DMS153 treated with DMSO at 0.1 percent for 48 hours (cell line): ENCODE data around the gene WRNIP1.
A peak's percentile ranks its signal among the peaks of the same experiment; 100 is the strongest.

ENCODE experiments used
- DNase-seq: peaks from one replicate; lab custom pipeline; 2025; ENCODE audit not compliant: unreplicated experiment; lab: John Stamatoyannopoulos, UW

Gene WRNIP1

DNA sequence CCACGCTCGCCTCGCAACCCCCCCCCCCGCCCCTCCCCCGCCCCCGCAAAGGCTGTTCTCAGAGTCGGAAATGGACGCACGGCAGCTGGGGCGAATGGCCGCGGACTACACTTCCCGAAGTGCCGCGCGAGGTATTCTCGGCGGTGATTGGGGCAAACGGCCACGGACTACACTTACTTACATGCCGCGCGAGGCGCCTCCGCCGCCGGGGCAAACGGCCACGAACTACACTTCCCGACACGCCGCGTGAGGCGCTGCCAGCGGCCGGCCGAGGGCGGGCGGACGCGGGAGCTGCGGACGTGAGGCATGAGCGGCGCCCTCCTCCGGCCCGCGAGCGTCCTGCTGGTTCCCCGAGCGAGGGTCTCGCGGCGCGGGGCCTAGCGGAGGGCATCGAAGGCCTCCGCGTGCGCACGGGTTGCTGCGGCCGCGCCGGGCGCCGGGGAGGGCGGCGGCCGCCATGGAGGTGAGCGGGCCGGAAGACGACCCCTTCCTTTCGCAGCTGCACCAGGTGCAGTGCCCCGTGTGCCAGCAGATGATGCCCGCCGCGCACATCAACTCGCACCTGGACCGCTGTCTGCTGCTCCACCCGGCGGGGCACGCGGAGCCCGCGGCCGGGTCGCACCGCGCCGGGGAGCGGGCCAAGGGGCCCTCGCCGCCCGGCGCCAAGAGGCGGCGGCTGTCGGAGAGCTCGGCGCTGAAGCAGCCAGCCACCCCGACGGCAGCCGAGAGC is at the start of gene WRNIP1:
Gene WRNIP1 (plus strand): TSS at position 228 of the 730 bp plus-strand sequence. CDS start 230 bp downstream, at position 458.
- peak; percentile 75 for DNase-seq

DNA sequence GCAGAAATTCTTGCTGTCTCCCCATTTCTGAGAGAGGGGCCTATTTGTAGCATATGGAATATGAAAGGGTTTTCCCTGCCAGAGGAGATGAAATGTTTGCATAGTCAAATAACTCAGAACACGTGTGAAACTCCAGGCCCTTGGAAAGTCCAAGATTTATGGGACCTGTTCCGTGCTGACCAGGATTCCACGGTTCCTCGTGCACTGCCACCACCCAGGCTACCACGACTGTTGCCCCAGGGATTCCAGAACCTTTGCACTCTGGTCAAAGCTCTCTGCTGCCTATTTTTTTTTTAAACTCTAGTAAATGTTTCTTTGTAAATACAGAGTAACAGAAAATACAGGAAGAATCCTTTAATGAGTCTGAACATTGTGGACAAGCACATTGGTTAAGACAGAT is 49.5 kb upstream of the WRNIP1 start:
- no peak for DNase-seq

DNA sequence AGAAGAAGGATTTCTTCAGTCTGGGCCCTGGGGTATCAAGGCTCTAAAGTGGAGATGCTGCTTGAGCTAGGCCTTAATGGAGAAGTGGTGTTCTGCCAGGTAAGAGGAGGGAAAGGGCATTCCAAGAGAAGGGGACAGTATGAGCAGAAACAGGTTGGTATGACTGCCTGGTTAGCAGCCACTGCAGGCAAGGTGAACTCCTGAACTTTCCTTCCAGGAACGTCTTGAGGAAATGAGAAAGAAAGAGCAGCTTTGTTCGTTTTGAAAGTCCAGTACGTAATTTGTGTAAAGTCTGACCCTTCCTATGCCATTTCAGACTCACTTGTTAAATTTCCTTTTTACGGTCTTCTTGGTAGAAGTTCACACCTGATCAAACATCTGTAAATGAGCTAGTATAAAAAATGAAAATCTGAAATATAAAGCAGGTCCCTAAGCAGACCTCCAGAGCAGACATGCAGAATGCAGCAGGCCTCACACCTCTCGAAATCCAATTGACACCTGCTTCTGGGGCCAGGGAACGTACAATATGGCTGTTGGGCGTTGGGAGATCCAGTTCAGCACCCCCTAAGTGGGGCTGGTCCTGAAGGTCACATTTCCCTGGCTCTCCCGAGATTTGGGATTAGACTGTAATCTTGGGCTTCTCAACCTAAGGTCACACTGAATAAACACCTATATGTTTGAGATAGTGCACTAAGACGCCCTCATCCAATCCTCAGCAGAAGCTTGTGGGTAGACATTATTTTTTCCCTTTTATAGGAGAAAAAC is 48.1 kb upstream of the WRNIP1 start:
- DNase-seq: no peak

DNA sequence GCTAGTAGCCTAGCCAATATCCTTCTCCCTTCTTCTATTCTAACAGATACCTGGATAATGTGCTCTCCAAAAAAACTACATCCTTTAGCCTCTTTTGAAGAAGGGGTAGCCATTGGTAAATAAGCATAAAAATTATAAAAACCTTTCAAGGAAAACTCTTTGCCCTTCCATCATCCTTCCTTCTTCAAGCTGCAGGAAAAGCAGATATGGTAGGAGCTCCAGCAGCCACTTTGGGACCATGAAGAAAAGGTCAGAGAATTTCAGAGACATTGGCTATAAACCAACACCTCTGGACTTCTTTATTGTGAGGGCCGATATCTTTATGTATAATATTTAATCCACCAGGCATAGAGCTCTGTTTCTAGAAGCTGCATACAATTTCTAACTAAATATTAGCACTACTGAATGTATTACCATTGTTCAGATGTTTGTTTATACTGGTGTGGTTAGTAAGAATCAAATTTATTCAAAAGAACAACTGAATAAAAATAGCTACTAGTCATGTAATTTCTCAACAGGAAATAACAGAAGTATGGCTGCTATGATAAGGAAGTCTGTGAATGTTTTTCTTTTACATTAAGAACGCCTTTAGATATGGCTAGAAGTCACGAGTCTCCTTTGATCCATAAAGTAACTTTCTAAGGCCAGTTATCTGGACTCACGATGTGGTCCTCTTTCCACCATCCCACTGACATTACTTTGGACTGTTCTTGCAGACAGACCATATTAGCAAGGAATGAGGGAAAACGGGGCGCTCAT is 46.7 kb upstream of the WRNIP1 start:
- DNase-seq: no peak

DNA sequence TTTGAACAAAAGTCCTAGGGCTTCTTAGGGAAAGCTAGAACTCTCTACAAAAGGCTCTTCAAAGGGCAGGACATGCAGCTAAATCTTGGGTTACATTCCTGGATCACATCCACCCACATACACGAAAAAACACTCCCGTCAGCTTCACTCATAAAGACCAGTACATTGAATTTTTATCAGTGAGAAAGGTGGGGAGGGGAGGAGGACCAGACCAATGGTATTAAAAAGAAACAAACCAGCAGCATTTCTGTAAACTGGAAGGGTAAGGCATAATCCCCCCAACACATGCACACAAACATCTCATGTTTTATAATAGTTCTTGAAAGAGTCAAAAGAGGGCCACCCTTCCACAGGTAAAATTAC is 46.1 kb upstream of the WRNIP1 start:
- no peak for DNase-seq

DNA sequence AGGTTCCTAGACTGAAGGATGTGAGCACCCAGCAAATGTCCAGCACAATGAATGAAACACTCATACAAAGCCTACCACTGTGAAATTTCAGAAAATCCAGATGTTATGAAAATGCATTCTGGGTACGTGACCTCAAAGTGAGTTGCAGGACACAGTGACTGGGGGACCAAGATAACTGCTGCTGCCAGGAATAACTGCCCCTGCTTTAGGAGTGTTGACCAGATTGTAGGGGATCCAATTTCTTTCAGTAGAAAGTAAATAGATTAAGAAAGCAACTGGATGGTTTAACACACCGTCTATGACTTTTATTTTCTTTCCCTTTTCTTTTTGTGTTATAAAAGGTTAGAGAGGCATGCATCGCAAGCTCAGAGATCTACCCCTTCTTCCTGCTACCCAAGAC is 44.0 kb upstream of the WRNIP1 start:
- no peak for DNase-seq

DNA sequence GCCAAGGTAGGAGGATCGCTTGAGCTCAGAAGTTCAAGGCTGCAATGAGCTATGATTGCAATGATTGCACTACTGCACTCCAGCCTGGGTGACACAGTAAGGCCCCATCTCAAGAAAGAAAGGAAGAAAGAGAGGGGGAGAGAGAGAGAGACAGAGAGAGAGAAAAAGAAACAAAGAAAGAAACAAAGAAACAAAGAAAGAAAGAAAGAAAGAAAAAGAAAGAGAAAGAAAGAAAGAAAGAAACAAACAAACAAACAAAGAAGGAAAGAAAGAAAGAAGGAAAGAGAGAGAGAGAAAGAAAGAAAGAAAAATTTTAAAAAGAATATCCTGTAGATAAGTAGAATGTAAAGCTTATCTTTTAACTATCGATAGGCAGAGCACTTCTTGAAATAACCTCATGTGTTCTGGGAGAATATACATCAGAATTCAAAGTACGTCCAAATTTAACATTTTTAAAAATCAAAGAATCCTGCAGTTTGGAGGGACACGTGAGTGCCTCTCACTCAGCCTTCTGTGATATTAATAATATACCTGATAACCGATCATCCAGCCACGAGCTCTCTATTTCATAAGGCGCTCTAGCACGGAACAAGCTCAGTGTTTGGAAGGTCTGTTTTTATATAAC is 39.7 kb upstream of the WRNIP1 start:
- no peak for DNase-seq

DNA sequence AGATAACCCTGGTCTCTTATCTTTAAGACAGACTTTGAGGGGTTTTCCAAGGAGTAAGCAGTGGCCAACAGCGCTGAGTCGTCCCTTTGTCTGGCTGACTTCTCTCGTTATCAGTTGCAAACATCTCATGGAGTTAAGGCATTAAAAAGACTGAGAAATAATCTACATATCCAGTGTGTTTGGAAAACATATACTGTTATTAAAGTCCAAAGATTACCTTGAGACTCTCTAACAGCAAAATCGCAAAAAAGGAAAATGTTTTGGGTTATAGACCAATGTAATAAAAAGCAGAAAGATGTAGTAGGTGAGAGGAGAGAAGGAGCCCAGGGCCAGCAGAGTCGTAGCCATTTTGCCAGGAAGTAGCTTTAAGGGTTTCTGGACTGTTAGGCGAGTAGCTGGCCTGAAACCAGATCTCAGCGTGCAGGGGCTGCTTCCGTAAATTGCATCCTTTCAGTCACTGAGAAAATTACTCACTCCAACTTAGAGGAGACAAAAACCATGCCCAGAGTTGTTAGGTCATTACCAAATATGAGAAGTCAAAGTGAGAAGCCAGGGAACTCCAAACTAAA is 39.1 kb upstream of the WRNIP1 start:
- no peak for DNase-seq

DNA sequence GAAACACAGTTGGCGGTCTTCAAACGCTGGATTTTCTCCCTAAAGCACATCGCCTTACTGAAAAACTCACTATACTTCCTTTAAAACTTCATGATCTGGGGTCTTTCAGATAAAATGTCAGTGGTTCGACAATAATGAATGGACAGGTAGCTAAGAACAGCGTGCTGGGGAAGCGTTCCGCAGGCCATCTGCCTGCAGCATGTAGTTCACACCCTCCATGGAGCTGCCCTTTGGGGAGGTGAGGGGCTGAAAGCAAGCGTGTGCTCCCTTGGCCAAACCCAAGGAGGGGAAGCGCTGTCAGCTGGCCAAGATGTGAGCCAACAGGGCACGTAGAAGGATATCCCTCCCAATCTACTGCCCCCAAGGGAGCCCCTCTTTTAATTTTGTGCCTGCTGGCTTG is 35.3 kb upstream of the WRNIP1 start:
- DNase-seq: no peak

DNA sequence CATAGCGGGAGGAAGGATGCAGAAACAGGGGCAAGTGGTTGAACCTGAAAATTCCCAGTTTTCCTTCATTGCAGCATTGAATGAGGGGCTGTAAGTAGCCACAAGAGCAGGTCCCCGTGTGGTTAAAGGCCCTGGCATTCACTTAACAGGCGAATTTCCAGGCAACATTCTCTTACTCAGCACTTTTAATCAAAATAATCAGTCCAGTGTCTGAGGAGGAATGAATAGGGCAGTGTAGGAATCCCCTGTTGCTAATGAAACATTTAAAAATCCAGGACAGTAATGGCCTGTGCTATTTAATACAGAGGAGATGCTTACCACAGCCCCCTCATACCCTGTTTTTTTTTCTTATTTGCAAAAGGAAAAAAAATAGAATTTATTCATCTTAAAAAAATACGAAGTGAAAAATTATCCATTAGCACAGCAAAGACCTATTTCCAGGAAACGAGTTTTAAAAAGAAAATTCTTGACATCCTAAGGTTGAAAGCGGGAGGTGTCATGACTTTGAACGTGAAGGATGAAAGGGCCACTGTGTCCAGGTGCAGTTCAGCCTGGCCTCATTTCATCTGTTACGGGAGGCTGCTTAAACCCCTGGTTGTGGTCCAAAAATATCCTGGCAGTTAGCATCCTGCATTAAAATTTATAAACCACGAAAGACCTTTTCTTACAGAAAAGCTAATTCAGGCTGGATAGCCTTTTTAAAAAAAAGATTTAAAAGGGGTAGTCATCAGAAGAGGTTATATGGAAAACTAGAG is 34.7 kb upstream of the WRNIP1 start:
- no peak for DNase-seq

DNA sequence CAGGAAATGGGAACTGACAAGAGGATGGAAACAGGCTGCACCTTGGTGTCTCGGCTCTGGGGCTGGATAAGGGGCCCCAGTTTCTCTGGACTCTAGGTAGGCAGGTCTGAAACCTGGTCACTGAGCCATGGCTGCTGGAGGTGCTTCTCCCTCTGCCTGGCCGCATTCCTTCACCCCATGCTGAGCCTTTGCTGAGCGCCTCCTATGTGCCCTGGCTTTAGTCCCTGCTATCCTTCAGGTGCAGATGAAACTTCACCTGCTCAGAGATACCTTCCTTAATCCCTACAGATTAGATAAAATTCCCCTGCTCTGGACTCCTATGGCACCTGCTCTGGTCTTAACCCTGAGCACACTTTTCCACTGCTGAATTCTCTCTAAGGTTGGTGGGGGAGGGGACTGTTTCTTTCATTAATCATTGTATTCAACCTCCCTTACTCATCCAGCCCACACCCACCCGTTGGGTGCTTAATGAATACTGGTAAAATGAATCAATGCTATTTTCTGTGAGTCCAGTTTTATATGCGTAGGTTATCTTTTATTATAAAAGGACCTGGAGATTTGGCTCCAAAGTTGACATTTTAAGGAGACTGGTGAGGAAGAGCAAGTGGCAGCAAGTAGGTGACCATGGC is 33.8 kb upstream of the WRNIP1 start:
- no peak for DNase-seq

DNA sequence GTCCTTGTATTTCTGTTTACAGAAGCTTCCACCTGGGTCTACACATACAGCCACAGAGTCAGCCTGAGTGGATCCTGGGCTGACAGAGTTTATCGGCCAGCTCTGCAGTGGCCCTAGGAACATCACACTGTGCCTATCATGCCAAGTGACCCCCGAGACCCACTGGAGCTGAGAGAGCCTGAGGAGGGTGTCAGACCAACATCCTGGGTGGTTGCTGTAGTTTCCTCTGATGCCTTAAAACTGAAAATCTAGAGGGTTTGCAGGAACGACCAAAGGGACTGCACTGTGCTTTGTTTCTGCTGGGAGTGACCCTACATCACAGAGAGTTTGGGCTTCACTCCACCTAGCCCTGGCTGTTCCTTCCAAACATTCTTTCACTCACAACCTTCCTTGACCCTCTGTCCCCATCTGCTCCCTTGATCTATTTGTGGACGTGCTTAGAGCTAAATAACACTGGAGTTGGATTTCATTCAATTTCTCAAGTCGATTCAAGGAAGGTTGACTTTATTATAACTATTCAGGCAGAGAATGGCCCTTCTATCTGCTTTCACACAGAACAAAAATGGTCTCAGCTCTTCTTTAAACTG is 32.6 kb upstream of the WRNIP1 start:
- DNase-seq: no peak

DNA sequence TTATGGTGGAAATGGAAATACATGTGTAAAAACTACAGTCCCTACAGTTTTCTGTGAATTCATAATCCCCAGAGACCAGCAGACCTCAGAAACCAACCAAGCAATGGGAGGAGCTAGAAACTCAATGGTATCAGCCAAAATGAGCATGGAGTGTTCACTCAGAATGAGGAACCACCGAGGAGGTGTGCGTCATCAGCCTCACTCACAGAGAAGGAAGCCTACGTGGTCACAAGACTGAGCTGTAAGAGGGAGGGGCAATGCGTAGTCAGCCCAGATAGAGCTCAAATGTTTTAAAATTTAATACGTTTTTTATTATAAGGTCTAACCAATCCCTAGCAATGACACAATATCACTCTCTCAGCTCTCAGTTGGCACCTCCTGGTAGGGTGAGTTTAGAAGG is 31.9 kb upstream of the WRNIP1 start:
- DNase-seq: no peak

DNA sequence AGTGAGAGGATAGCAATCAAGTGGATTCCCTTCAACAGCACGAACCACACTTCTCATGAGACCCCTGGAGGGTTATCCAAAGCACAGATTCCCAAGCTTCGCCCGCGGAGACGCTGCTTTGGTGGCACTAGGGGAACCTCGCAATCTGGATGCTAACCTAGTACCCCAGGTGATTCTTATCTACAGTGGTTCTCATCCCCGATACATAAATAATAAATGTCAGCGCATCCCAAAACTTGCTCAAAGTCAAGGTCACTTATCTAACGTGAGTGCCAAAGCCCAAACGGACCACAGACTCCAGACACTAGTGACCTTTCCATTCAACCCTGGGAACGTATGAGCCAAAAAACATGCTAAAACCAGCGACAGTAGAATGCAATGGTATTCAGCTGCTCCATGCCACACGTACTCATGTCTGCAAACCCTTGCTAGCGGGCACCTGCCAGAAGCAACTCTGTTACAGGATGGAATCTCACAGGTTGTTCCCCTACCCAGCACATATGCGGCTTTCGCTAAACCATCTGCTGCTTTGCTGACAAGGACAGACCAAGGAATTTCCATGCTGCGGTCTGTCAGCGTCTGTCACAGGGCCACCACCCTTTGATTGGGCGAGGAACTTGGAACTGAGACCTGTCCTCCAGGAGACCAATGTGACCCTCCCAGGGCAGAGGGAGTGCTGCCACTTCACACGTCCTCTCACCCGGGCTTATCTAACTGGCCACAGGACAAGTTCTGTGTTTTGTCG is 31.3 kb upstream of the WRNIP1 start:
- no peak for DNase-seq

DNA sequence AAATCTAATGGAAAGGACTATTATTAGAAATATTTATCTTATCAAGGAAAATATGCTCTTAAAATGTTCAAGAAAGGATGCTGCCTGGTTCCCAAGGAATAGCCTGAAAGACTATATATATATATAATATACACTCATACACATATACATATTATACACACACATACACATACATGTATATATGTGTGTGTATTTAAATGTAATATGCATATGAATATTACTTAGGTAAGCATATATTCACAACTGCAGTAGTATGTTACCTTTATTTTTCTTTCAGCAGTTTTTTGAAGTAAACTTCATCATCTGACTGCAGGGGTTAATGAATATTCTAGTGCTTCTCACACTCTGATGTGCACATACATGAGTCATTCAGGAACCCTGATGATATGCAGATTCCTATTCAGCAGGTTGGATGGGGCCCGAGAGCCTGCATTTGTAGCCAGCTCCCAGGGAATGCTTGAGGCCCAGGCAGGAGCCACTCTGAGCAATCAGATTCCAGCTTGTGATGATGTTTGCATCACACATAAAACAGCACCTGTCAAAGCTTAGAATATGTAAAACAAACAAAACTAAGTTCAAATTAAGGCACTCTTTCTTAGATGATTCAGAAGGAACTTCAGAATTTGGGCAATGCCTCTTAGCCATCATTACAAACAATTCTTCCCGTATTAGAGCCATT is 30.6 kb upstream of the WRNIP1 start:
- no peak for DNase-seq

DNA sequence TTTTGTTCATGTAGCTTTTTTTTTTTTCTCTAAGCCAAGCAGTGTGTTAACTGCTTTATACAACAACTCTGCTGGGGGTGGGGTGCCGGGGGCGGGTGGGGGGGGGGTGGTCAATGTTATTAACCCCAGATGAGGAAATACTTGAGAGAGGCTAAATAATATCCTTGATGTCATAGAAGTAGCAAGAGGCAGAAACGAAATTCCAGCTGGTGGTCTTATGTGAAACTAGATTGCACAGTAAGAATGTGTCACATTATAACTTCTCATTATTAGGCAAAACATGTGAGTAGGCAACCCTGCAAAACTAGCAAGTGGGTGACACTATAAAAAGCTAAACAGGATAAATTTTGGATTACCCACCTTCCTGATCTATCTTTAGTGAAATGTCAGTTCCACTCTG is 27.3 kb upstream of the WRNIP1 start:
- DNase-seq: no peak

DNA sequence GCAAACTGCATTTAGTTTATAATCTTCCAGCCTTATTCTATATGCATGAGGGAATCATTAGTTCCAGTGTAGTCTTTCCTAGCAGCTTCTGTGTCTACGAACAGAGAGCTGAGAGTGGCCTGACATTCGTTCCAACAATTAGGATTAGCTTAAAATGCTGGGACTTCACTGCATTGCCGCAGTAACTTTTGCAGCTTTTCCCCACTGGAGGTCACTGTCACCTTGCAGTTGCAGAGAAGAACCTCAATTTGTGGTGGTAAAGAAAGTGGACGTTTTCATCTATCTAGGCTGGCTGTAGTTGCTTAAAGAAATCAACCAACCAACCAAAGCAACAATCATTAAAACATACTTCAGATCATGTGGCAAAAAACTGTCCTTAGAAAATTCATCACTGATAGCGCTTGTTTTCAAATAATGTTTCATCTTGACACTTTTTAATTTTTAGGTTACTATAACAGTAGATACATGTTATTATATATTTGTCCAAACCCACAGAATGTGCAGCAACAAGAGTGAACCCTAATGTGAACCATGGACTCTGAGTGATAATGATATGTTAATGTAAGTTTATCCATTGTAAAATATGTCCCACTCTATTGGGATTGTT is 26.7 kb upstream of the WRNIP1 start:
- peak; percentile 8 for DNase-seq

DNA sequence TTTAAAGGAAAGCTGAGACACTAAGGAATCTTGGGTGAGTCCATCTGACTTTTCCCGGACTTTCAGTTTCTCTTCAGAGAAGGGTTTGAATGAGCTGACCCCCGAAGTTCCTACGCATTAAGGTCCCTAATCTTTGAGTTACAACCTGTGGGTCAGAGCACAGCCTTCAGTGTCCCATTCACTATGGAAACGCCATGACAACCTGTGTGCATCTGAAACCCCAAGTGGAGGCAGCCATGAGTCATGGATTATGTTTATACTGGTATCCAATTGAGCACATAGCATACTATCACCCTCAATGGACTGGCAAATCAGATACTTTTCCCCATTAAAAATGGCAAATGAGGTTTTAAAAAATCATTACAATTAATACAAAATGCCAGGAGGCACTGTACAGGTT is 25.9 kb upstream of the WRNIP1 start:
- DNase-seq: no peak
